Hepatocyte (in vitro differentiated cells): ENCODE data around the gene ZIM2. TPM values are rescaled to one million over a fixed set of nuclear protein-coding genes. Genes with fewer than 3 reads are reported as not detected.

Experiments used
- DNase-seq: peaks from one replicate; pipeline ENCODE4 v3.0.0-alpha.2; 2016; ENCODE audit warnings: low spot score
- H2AFZ ChIP-seq: fragments of 200-600 bp; sonication (generic); 2 replicates; pipeline ENCODE4 v1.6.0; 2016; ENCODE audit warnings: antibody characterized with exemption, mild to moderate bottlenecking
- H3K27ac ChIP-seq: fragments of 200-600 bp; sonication (generic); 2 replicates; pipeline ENCODE4 v1.5.1; 2016; ENCODE audit warnings: mild to moderate bottlenecking
- H3K27me3 ChIP-seq: fragments of 200-600 bp; sonication (generic); 2 replicates; pipeline ENCODE4 v1.6.1; 2016
- H3K36me3 ChIP-seq: fragments of 200-600 bp; sonication (generic); replicated peaks from 2 replicates; pipeline ENCODE4 v1.5.1; 2016; ENCODE audit warnings: low read depth; ENCODE audit not compliant: insufficient read depth
- H3K4me1 ChIP-seq: fragments of 200-600 bp; sonication (generic); 2 replicates; pipeline ENCODE4 v1.5.1; 2016; ENCODE audit warnings: mild to moderate bottlenecking, moderate library complexity; ENCODE audit not compliant: insufficient read depth
- H3K4me2 ChIP-seq: fragments of 200-600 bp; sonication (generic); 2 replicates; pipeline ENCODE4 v1.6.0; 2016
- H3K4me3 ChIP-seq: fragments of 200-600 bp; sonication (generic); 2 replicates; pipeline ENCODE4 v1.5.1; 2016; ENCODE audit warnings: mild to moderate bottlenecking
- H3K79me2 ChIP-seq: fragments of 200-600 bp; sonication (generic); 2 replicates; pipeline ENCODE4 v1.6.0; 2017; ENCODE audit warnings: mild to moderate bottlenecking
- H3K9me2 ChIP-seq: fragments of 200-600 bp; sonication (generic); replicated peaks from 2 replicates; pipeline ENCODE4 v1.6.0; 2017; ENCODE audit warnings: mild to moderate bottlenecking; ENCODE audit not compliant: insufficient read depth
- H3K9me3 ChIP-seq: fragments of 200-600 bp; sonication (generic); 2 replicates; pipeline ENCODE4 v1.5.1; 2016; ENCODE audit warnings: low read depth, mild to moderate bottlenecking
- H4K20me1 ChIP-seq: fragments of 200-600 bp; sonication (generic); 2 replicates; pipeline ENCODE4 v1.6.0; 2016; ENCODE audit warnings: mild to moderate bottlenecking; ENCODE audit not compliant: insufficient read depth, poor library complexity, severe bottlenecking
- EZH2 ChIP-seq: fragments of 200-600 bp; sonication (generic); IDR thresholded peaks from 2 replicates; pipeline ENCODE4 v1.6.1; 2016; ENCODE audit warnings: antibody characterized with exemption, mild to moderate bottlenecking, borderline replicate concordance
- EZH2phosphoT487 ChIP-seq: fragments of 200-600 bp; sonication (generic); IDR thresholded peaks from one replicate; pipeline ENCODE4 v1.6.1; 2018; ENCODE audit warnings: antibody characterized with exemption, mild to moderate bottlenecking, low read depth, moderate library complexity; ENCODE audit not compliant: unreplicated experiment, severe bottlenecking
- WGBS: methylation state at CpG from one replicate; pipeline ENCODE4 v1.1.6; 2016; ENCODE audit warnings: low lambda C conversion rate; ENCODE audit errors: missing lambda C conversion rate; 5-methylcytosine and 5-hydroxymethylcytosine counted together
- polyA plus RNA-seq: library from polyadenylated mRNA; unstranded; fragments of >200 nt; fragmentation: Nextera tagmentation; extraction: Ambion mirVana; gene quantifications from 2 replicates; pipeline ENCODE4 v1.2.1, GENCODE V29; 2016
- total RNA-seq: library from RNA; depleted of rRNA; stranded (reverse); fragments of >200 nt; gene quantifications from 2 replicates; pipeline ENCODE4 v1.2.3, GENCODE V29; 2014
- TF ChIP-seq, protein P1 (sequence below): fragments of 200-600 bp; sonication (generic); IDR thresholded peaks from 2 replicates; pipeline ENCODE4 v1.5.1; 2016; ENCODE audit warnings: antibody characterized with exemption, mild to moderate bottlenecking; ENCODE audit not compliant: poor library complexity

ZIM2 gene
- total and polyA plus RNA-seq, 2 experiments from 2014 or later, result not detected

DNA sequence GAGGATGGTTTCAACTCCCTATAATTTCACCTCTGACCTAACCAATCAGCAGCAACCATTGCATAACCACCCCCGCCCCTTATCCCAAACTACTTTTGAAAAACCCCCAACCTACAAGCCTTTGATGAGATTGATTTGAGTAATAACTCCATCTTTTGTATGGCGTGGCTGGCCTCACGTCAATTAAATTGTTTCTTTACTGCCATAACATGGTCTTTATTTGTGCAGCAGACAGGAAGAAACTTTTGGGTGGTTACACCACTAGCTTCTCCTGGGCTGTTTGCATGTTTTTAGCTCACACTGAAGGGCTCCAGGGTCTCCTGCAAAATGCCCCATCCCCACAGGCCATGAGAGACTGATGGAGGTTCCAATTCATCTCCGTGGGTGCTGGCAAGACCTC lies 34.0 kb upstream of the ZIM2 start:
- Histone ChIP-seq H3K36me3 (no peaks in the 10 kb centered on the region), H3K27ac (no peak overlapping the region), H3K4me2 (no peak overlapping the region), H4K20me1 (no peaks in the 10 kb centered on the region), H3K79me2 (no peaks in the 10 kb centered on the region), H3K9me2 (no peaks in the 10 kb centered on the region), H3K9me3 (no peaks in the 10 kb centered on the region), H2AFZ (no peak overlapping the region), H3K4me1 (no peaks in the 10 kb centered on the region), H3K4me3 (no peak overlapping the region), H3K27me3 (no peaks in the 10 kb centered on the region)
- WGBS, result 56% methylated on average over 4 of the region's 4 CpGs
- no peak for DNase-seq
- TF ChIP-seq, protein P1, sequence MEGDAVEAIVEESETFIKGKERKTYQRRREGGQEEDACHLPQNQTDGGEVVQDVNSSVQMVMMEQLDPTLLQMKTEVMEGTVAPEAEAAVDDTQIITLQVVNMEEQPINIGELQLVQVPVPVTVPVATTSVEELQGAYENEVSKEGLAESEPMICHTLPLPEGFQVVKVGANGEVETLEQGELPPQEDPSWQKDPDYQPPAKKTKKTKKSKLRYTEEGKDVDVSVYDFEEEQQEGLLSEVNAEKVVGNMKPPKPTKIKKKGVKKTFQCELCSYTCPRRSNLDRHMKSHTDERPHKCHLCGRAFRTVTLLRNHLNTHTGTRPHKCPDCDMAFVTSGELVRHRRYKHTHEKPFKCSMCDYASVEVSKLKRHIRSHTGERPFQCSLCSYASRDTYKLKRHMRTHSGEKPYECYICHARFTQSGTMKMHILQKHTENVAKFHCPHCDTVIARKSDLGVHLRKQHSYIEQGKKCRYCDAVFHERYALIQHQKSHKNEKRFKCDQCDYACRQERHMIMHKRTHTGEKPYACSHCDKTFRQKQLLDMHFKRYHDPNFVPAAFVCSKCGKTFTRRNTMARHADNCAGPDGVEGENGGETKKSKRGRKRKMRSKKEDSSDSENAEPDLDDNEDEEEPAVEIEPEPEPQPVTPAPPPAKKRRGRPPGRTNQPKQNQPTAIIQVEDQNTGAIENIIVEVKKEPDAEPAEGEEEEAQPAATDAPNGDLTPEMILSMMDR, result no peak
- TF ChIP-seq EZH2 (no peak), EZH2phosphoT487 (no peak)

DNA sequence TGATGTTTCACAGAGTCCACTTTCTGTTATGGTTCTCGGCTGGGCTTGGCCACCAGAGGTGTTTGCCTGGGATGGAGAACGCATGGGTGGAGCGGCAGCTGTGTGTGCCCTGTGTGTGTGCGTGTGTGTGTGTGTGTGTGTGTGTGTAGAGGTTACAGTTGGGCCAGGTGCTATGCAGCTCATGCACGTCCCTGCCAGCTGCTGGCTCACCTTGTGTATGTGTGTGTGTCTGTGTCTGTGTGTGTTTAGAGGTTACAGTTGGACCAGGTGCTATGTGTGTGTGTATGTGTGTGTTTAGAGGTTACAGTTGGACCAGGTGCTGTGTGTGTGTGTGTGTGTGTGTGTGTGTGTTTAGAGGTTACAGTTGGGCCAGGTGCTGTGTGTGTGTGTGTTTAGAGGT lies 33.0 kb upstream of the ZIM2 start:
- no peak overlapping the region for H2AFZ ChIP-seq
- no peak overlapping the region for H3K4me2 ChIP-seq
- WGBS, result 64% methylated on average over 5 of the region's 5 CpGs
- no peak overlapping the region for H3K4me3 ChIP-seq
- H3K9me2 ChIP-seq, result no peaks in the 10 kb centered on the region
- H4K20me1 ChIP-seq, result no peaks in the 10 kb centered on the region
- DNase-seq, result no peak
- no peaks in the 10 kb centered on the region for H3K36me3 ChIP-seq
- H3K4me1 ChIP-seq, result no peaks in the 10 kb centered on the region
- no peaks in the 10 kb centered on the region for H3K9me3 ChIP-seq
- no peaks in the 10 kb centered on the region for H3K79me2 ChIP-seq
- TF ChIP-seq EZH2 (no peak), EZH2phosphoT487 (no peak)
- TF ChIP-seq, protein P1, result no peak
- H3K27me3 ChIP-seq, result no peaks in the 10 kb centered on the region
- H3K27ac ChIP-seq, result no peak overlapping the region

DNA sequence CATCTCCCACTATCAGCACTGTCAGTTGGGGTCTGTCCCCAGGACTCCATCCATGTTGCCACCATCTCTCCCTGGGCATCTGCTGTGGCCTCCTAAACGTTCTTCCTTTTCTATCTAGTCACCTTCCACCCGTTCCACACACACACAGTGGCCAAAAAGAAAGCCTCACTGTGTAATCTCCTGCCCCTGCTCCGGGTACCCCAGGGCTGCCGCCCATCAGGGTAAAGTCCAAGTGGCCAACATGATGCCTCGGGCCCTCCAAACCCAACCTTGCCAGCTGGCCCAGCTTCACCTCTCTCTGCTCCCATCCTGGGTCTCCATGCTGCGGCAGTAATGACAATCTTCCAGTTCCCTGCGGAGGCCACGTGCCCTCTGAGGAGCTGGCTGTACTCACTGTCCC lies 29.4 kb upstream of the ZIM2 start:
- H3K27me3 ChIP-seq, result no peaks in the 10 kb centered on the region
- no peak for DNase-seq
- no peaks in the 10 kb centered on the region for H3K4me1 ChIP-seq
- no peaks in the 10 kb centered on the region for H4K20me1 ChIP-seq
- H3K79me2 ChIP-seq, result no peaks in the 10 kb centered on the region
- no peaks in the 10 kb centered on the region for H3K36me3 ChIP-seq
- H3K9me3 ChIP-seq, result no peaks in the 10 kb centered on the region
- H3K9me2 ChIP-seq, result no peaks in the 10 kb centered on the region
- TF ChIP-seq EZH2 (no peak), EZH2phosphoT487 (no peak)
- TF ChIP-seq, protein P1, result no peak
- H3K4me3 ChIP-seq, result no peak overlapping the region
- H3K27ac ChIP-seq, result no peak overlapping the region
- H2AFZ ChIP-seq, result no peak overlapping the region
- H3K4me2 ChIP-seq, result no peak overlapping the region
- WGBS, result 66% methylated on average over 8 of the region's 8 CpGs

DNA sequence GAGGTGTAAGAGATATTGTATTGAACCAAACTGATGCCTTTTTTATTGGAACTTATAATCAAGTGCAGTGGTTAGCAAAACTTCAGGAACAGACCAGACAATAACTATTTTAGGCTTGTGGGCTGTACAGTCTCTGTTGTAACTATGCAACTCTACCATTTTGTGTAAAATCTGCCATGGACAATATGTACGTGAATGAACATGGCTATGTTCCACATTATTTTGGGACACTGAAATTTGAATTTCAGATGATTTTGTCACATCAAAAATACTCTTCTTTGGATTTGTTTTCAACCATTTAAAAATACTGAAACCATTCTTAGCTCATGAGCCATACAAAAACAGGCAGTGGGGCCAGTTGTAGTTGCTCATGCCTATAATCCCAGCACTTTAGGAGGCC lies 27.9 kb upstream of the ZIM2 start:
- 67% methylated on average over 1 of the region's 1 CpG for WGBS
- no peak overlapping the region for H3K27ac ChIP-seq
- H4K20me1 ChIP-seq, result no peaks in the 10 kb centered on the region
- H3K9me3 ChIP-seq, result no peaks in the 10 kb centered on the region
- H3K36me3 ChIP-seq, result no peaks in the 10 kb centered on the region
- no peak for DNase-seq
- no peak overlapping the region for H3K4me3 ChIP-seq
- H2AFZ ChIP-seq, result no peak overlapping the region
- H3K9me2 ChIP-seq, result no peaks in the 10 kb centered on the region
- H3K4me2 ChIP-seq, result no peak overlapping the region
- H3K4me1 ChIP-seq, result no peaks in the 10 kb centered on the region
- H3K27me3 ChIP-seq, result no peaks in the 10 kb centered on the region
- TF ChIP-seq EZH2phosphoT487 (no peak), EZH2 (no peak)
- TF ChIP-seq, protein P1, result no peak
- H3K79me2 ChIP-seq, result no peaks in the 10 kb centered on the region
